Mammary microvascular endothelial cell (primary cell): Measurements from ENCODE around the gene FBXL3. TPM values are rescaled to one million over a fixed set of nuclear protein-coding genes. Genes with fewer than 3 reads are reported as not detected.

Experiments used
- total RNA-seq: library from RNA; depleted of rRNA; stranded (reverse); fragments of >200 nt; gene quantifications from 2 replicates; pipeline ENCODE4 v1.2.3, GENCODE V29; 2015

The FBXL3 gene, protein sequence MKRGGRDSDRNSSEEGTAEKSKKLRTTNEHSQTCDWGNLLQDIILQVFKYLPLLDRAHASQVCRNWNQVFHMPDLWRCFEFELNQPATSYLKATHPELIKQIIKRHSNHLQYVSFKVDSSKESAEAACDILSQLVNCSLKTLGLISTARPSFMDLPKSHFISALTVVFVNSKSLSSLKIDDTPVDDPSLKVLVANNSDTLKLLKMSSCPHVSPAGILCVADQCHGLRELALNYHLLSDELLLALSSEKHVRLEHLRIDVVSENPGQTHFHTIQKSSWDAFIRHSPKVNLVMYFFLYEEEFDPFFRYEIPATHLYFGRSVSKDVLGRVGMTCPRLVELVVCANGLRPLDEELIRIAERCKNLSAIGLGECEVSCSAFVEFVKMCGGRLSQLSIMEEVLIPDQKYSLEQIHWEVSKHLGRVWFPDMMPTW
- total RNA-seq, result 37.4 and 39.6 TPM in 2 replicates

DNA sequence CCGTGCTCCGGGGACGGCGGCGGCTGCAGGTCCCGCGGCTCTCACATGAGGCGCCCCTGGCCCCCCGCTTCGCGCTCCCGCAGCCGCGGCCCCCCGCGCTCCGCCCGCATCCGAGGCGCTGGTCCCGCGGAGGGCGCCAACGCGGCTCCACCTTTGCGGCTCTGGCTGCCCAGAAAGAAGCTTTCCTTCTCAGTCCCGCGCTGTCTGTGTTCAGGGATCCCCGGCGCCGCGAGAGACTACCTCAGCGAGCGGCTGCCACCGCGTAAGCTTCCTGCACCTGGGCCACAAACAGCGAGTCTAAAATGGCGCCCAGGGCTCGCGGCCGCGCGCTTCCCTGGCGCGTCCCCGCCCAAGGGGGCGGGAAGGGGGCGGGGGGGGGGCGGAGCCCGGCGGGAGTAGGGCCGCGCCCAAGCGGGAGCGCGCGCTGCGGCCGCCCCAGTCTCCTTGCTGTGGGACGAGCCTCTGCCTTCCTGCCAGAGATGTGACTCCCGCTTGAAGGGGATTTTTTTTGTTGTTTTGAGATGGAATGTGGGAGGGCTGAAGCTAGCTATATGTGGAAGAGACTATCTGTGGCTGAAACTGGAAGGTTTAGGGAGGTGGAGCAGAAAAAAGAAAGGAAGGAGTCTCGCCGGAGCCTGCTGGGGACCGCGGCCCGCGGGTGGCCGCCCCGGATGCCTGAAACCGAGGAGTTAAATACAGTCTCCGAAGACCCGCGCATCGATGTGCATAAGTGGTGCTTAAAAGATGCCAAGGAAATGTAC lies at the start of gene FBXL3:
FBXL3 (minus strand) TSS at position 299 of the 761 bp plus-strand sequence. CDS start 5,299 bp downstream, outside the sequence.

DNA sequence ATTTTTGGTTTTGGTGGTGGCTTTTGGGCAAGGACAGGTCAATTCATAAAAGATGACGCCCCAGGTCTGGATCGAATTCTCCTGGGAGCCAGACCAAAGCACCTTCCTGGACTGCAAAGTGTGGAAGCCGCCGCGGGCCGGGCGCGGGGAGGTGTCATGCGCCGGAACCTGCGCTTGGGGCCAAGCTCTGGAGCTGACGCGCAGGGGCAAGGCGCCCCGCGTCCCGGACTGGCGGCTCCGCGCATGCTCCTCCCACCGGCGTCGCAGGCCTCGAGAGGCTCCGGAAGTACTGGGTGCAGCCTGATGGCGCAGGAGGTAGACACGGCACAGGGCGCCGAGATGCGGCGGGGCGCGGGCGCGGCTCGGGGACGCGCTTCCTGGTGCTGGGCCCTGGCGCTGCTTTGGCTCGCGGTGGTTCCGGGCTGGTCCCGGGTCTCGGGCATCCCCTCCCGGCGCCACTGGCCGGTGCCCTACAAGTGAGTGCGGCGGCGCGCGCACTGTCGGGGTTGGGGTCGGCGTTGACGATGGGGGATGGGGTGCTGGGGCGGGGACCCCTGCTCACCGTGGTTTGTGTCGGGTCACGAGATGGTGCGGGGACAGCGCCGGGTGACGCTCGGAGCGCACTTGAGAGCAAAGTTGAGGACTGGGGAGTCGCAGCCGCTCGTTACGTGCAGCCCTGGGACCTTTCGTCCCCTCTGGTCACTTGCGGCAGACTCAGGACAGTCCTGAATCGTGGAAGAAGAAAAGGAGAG lies 35.0 kb downstream of the FBXL3 start, which contains the start of gene CLN5:
CLN5 (plus strand) TSS at position 286 of the 752 bp plus-strand sequence; CDS start at position 304, 18 bp downstream.

Other genes with a start within 250 kb of the FBXL3 start
- 224 and 244 TPM in 2 replicates for gene KCTD12, start 140.8 kb downstream of the FBXL3 start, total RNA-seq
- gene ACOD1, start 78.6 kb downstream of the FBXL3 start, total RNA-seq, result not detected in 2 replicates
- 22.5 and 26.5 TPM in 2 replicates for gene CLN5, start 35.1 kb downstream of the FBXL3 start, total RNA-seq